ENCODE results near the gene SPTBN1.
"Not testable (repeated sequence)": the region's sequence is repeated elsewhere in the genome, so short reads cannot be mapped to it uniquely, and the experiment has no call there.

The SPTBN1 gene

GRCh38 chr2:54482715-54483114 is 26.6 kb downstream of the SPTBN1 start:
- peaks cover 9 to 13% of the 10 kb centered on the region in 2 donors for H3K4me1 ChIP-seq (ENCODE audit: control insufficient read depth in 2 of 2, insufficient read depth in 1 of 2, low read depth in 1 of 2, low read length in 2 of 2)
- H3K4ac ChIP-seq (ENCODE audit: low read length), result no peak overlapping the region
- H4K8ac ChIP-seq (ENCODE audit: low read depth, low read length), result no peak overlapping the region
- no peak overlapping the region for H2BK15ac ChIP-seq (ENCODE audit: low read length)
- H3K9me3 ChIP-seq (replicated peaks in 1 of 2; ENCODE audit: control insufficient read depth in 2 of 2, insufficient read depth in 1 of 2, low read depth in 1 of 2, low read length in 2 of 2), result peaks cover 0 to 10% of the 10 kb centered on the region in 2 donors
- no CpG with 5 or more reads among the region's 5 CpGs for WGBS, 2 donors (ENCODE audit: extremely low coverage in 2 of 2, insufficient read length in 2 of 2, insufficient replicate concordance in 1 of 2)
- peak overlapping the region; percentile 47 for H2AFZ ChIP-seq (ENCODE audit: low read length)
- peaks cover 2% of the 10 kb centered on the region for H3K79me1 ChIP-seq (ENCODE audit: low read depth, low read length)
- no peak overlapping the region for H3K9ac ChIP-seq (ENCODE audit: low read depth, low read length, poor library complexity)
- H3K14ac ChIP-seq (ENCODE audit: low read length), result no peak overlapping the region
- H4K91ac ChIP-seq (ENCODE audit: low read depth, low read length, poor library complexity), result no peak overlapping the region
- no peak overlapping the region for H3K18ac ChIP-seq (ENCODE audit: low read length)
- no peaks in the 10 kb centered on the region for H3K27me3 ChIP-seq (ENCODE audit: control insufficient read depth in 3 of 3, insufficient read depth in 3 of 3, low read depth in 1 of 3, low read length in 3 of 3)
- H3K27ac ChIP-seq (replicated peaks; ENCODE audit: low read length), result peak overlapping the region; percentile 47
- no peak overlapping the region for H2BK5ac ChIP-seq (ENCODE audit: low read length)
- no peak overlapping the region for H2BK12ac ChIP-seq (ENCODE audit: low read length)
- no peak overlapping the region for H2BK120ac ChIP-seq (ENCODE audit: low read depth, low read length)
- H3K23ac ChIP-seq (ENCODE audit: low read depth, low read length, poor library complexity), result no peak overlapping the region
- no peaks in the 10 kb centered on the region for H3K36me3 ChIP-seq (replicated peaks in 1 of 2; ENCODE audit: control insufficient read depth in 2 of 2, insufficient read depth in 2 of 2, low read length in 2 of 2)
- H3K4me3 ChIP-seq (ENCODE audit: low read length in 2 of 2), result no peak overlapping the region
- peak; percentile 18 for DNase-seq (ENCODE audit: low spot score)
- no peak overlapping the region for H3K4me2 ChIP-seq (ENCODE audit: insufficient read depth, low read length, poor library complexity, severe bottlenecking)
- no peak overlapping the region for H2AK5ac ChIP-seq (ENCODE audit: low read depth, low read length)

DNA sequence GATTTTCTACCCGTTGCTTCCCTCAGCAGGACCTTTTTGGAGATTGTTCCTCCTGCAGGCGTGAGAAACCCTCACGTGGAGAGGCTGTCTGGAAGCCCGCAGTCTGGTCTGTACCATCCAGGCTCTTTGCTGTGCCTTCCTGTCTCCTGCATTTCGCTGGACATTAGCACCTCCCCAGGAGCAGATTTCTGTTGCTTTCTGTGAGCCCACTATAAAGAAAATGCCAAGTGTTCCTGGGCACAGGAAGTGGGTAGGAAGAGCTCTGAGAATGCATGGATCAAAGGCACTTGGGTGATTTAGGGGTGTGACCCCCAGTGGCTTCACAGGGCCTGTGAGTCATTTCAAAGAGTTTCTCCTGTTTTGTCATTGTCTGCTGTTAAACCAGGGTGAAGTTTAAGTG is 27.3 kb downstream of the SPTBN1 start:
- Histone ChIP-seq H3K27ac (replicated peaks; ENCODE audit: low read length) (no peak overlapping the region), H3K27me3 (ENCODE audit: control insufficient read depth in 3 of 3, insufficient read depth in 3 of 3, low read depth in 1 of 3, low read length in 3 of 3) (no peaks in the 10 kb centered on the region), H3K4ac (ENCODE audit: low read length) (no peak overlapping the region), H3K14ac (ENCODE audit: low read length) (no peak overlapping the region), H2BK12ac (ENCODE audit: low read length) (no peak overlapping the region), H3K4me3 (ENCODE audit: low read length in 2 of 2) (no peak overlapping the region), H2AFZ (ENCODE audit: low read length) (peak overlapping the region; percentile 47), H2AK5ac (ENCODE audit: low read depth, low read length) (no peak overlapping the region), H3K4me2 (ENCODE audit: insufficient read depth, low read length, poor library complexity, severe bottlenecking) (no peak overlapping the region), H2BK5ac (ENCODE audit: low read length) (no peak overlapping the region), H3K9ac (ENCODE audit: low read depth, low read length, poor library complexity) (no peak overlapping the region), H4K91ac (ENCODE audit: low read depth, low read length, poor library complexity) (no peak overlapping the region), H2BK15ac (ENCODE audit: low read length) (no peak overlapping the region), H2BK120ac (ENCODE audit: low read depth, low read length) (no peak overlapping the region), H3K4me1 (ENCODE audit: control insufficient read depth in 2 of 2, insufficient read depth in 1 of 2, low read depth in 1 of 2, low read length in 2 of 2) (peaks cover 9 to 13% of the 10 kb centered on the region in 2 donors), H3K9me3 (replicated peaks in 1 of 2; ENCODE audit: control insufficient read depth in 2 of 2, insufficient read depth in 1 of 2, low read depth in 1 of 2, low read length in 2 of 2) (peaks cover 0 to 10% of the 10 kb centered on the region in 2 donors), H3K23ac (ENCODE audit: low read depth, low read length, poor library complexity) (no peak overlapping the region), H3K79me1 (ENCODE audit: low read depth, low read length) (peaks cover 2% of the 10 kb centered on the region), H3K36me3 (replicated peaks in 1 of 2; ENCODE audit: control insufficient read depth in 2 of 2, insufficient read depth in 2 of 2, low read length in 2 of 2) (no peaks in the 10 kb centered on the region), H3K18ac (ENCODE audit: low read length) (no peak overlapping the region), H4K8ac (ENCODE audit: low read depth, low read length) (no peak overlapping the region)
- no peak for DNase-seq (ENCODE audit: low spot score)
- no CpG with 5 or more reads among the region's 5 CpGs for WGBS, 2 donors (ENCODE audit: extremely low coverage in 2 of 2, insufficient read length in 2 of 2, insufficient replicate concordance in 1 of 2)

- H3K9ac ChIP-seq (ENCODE audit: low read depth, low read length, poor library complexity); H3K27ac ChIP-seq (replicated peaks; ENCODE audit: low read length); DNase-seq (ENCODE audit: low spot score); H2AK5ac ChIP-seq (ENCODE audit: low read depth, low read length); H2BK120ac ChIP-seq (ENCODE audit: low read depth, low read length); H2BK12ac ChIP-seq (ENCODE audit: low read length); H3K18ac ChIP-seq (ENCODE audit: low read length); H4K8ac ChIP-seq (ENCODE audit: low read depth, low read length); H3K4me3 ChIP-seq (ENCODE audit: low read length in 2 of 2); H2BK5ac ChIP-seq (ENCODE audit: low read length); H4K91ac ChIP-seq (ENCODE audit: low read depth, low read length, poor library complexity); H3K36me3 ChIP-seq (replicated peaks in 1 of 2; ENCODE audit: control insufficient read depth in 2 of 2, insufficient read depth in 2 of 2, low read length in 2 of 2); H3K79me1 ChIP-seq (ENCODE audit: low read depth, low read length); H2AFZ ChIP-seq (ENCODE audit: low read length); H3K14ac ChIP-seq (ENCODE audit: low read length); H3K27me3 ChIP-seq (ENCODE audit: control insufficient read depth in 3 of 3, insufficient read depth in 3 of 3, low read depth in 1 of 3, low read length in 3 of 3); H3K4me2 ChIP-seq (ENCODE audit: insufficient read depth, low read length, poor library complexity, severe bottlenecking); H3K4ac ChIP-seq (ENCODE audit: low read length); H3K23ac ChIP-seq (ENCODE audit: low read depth, low read length, poor library complexity); H2BK15ac ChIP-seq (ENCODE audit: low read length): not testable (repeated sequence)
- Histone ChIP-seq H3K9me3 (replicated peaks in 1 of 2; ENCODE audit: control insufficient read depth in 2 of 2, insufficient read depth in 1 of 2, low read depth in 1 of 2, low read length in 2 of 2) (peaks cover 0 to 10% of the 10 kb centered on the region in 2 donors), H3K4me1 (ENCODE audit: control insufficient read depth in 2 of 2, insufficient read depth in 1 of 2, low read depth in 1 of 2, low read length in 2 of 2) (peaks cover 9 to 13% of the 10 kb centered on the region in 2 donors)
- WGBS, 2 donors (ENCODE audit: extremely low coverage in 2 of 2, insufficient read length in 2 of 2, insufficient replicate concordance in 1 of 2), result no CpG with 5 or more reads among the region's 35 CpGs
These were observed 29.6 kb downstream of the SPTBN1 start for GRCh38 chr2:54485756-54486155.

DNA sequence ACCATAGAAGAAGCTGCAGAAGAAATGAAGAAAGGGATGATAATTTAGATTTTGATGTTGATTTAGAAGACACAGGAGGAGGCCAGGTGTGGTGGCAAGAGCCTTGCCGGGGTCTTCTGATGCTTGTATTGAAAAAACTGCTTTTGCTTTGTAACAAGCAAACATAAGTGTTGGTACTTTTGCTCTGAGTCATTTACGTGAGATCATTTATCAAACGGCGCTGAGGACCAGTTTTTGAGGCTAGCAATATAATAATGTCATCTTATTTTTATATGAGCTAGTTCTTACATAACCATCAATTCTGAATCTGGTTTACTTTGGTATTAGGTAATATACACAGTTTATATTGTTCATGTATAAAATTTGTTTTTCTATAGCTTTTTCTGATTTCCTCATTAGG is 30.6 kb downstream of the SPTBN1 start:
- H3K4me1 ChIP-seq (ENCODE audit: control insufficient read depth in 2 of 2, insufficient read depth in 1 of 2, low read depth in 1 of 2, low read length in 2 of 2), result peaks cover 9 to 13% of the 10 kb centered on the region in 2 donors
- DNase-seq (ENCODE audit: low spot score), result no peak
- no peak overlapping the region for H2BK15ac ChIP-seq (ENCODE audit: low read length)
- no peak overlapping the region for H2AK5ac ChIP-seq (ENCODE audit: low read depth, low read length)
- H2BK120ac ChIP-seq (ENCODE audit: low read depth, low read length), result no peak overlapping the region
- no peak overlapping the region for H4K91ac ChIP-seq (ENCODE audit: low read depth, low read length, poor library complexity)
- no CpG with 5 or more reads among the region's 4 CpGs for WGBS, 2 donors (ENCODE audit: extremely low coverage in 2 of 2, insufficient read length in 2 of 2, insufficient replicate concordance in 1 of 2)
- no peak overlapping the region for H3K23ac ChIP-seq (ENCODE audit: low read depth, low read length, poor library complexity)
- H3K9ac ChIP-seq (ENCODE audit: low read depth, low read length, poor library complexity), result no peak overlapping the region
- no peak overlapping the region for H2BK5ac ChIP-seq (ENCODE audit: low read length)
- H4K8ac ChIP-seq (ENCODE audit: low read depth, low read length), result no peak overlapping the region
- H3K4me2 ChIP-seq (ENCODE audit: insufficient read depth, low read length, poor library complexity, severe bottlenecking), result no peak overlapping the region
- no peak overlapping the region for H3K27ac ChIP-seq (replicated peaks; ENCODE audit: low read length)
- H3K14ac ChIP-seq (ENCODE audit: low read length), result no peak overlapping the region
- no peak overlapping the region for H2AFZ ChIP-seq (ENCODE audit: low read length)
- H3K36me3 ChIP-seq (replicated peaks in 1 of 2; ENCODE audit: control insufficient read depth in 2 of 2, insufficient read depth in 2 of 2, low read length in 2 of 2), result no peaks in the 10 kb centered on the region
- no peaks in the 10 kb centered on the region for H3K27me3 ChIP-seq (ENCODE audit: control insufficient read depth in 3 of 3, insufficient read depth in 3 of 3, low read depth in 1 of 3, low read length in 3 of 3)
- peaks cover 2% of the 10 kb centered on the region for H3K79me1 ChIP-seq (ENCODE audit: low read depth, low read length)
- H3K4me3 ChIP-seq (ENCODE audit: low read length in 2 of 2), result no peak overlapping the region
- H3K18ac ChIP-seq (ENCODE audit: low read length), result no peak overlapping the region
- peaks cover 0 to 10% of the 10 kb centered on the region in 2 donors for H3K9me3 ChIP-seq (replicated peaks in 1 of 2; ENCODE audit: control insufficient read depth in 2 of 2, insufficient read depth in 1 of 2, low read depth in 1 of 2, low read length in 2 of 2)
- H3K4ac ChIP-seq (ENCODE audit: low read length), result no peak overlapping the region
- no peak overlapping the region for H2BK12ac ChIP-seq (ENCODE audit: low read length)
